Activated CD4-positive, CD25-positive, alpha-beta regulatory T cell (primary cell): Measurements from ENCODE around the gene COPS9.

ENCODE experiments used
- DNase-seq, 4 experiments: peaks; one replicate each; lab custom pipeline; 2025; lab: John Stamatoyannopoulos, UW

The COPS9 gene

GRCh38 chr2:240147911-240148587, 11.9 kb upstream of the COPS9 start:
- no peak for DNase-seq

GRCh38 chr2:240147382-240147781, 11.3 kb upstream of the COPS9 start:
- no peak for DNase-seq

DNA sequence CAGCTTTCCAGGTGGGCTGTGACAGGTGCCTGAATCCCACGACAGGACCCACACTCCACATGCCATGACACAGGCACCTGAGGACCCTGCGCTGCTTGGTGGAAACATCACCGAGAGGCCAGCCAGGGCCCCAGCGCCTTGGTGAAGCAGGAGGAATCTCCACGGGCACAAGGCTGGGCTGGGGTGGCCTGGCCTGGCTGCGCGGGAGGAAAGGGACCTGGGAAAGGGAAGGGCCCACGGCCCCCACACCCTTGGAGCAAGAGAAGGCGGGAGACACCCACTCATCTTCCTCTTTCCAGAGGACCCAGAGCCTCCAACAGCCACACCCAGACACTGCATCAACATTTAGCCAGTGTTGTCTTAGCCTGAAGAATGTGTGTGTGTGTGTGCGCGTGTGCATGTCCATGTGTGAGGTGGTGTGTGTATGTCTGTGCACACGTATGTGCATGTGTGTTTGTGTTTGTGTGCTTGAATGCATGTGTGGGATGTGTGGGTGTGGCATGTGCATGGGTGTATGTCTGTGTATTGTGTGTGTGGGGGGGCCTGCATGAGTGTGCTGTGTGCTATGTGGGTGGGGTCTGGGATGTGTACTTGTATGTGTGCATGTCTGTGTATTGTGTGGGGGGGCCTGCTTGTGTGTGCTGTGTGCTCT, 10.6 kb upstream of the COPS9 start:
- no peak for DNase-seq

DNA sequence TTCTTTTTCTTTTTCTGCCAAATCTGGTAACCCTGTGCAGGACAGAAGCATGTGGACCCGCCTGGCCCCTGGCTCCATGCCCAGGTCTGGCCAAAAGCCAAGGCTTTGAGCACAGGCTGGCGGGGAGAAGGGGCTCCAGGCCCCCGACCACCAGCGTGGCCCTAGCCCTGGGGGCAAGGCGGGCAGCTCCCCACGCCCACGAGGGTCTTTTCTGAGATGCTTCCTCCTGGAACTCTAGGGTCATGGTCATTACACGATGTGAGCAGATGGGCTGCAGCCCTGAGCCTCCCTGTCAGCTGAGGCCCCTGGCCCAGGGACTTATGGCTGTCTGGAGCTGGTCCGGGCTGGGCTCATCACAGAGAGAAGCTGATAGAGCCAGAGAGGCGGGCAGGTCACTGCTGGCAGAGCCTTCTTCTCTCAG, 10.0 kb upstream of the COPS9 start:
- DNase-seq = no peak

DNA sequence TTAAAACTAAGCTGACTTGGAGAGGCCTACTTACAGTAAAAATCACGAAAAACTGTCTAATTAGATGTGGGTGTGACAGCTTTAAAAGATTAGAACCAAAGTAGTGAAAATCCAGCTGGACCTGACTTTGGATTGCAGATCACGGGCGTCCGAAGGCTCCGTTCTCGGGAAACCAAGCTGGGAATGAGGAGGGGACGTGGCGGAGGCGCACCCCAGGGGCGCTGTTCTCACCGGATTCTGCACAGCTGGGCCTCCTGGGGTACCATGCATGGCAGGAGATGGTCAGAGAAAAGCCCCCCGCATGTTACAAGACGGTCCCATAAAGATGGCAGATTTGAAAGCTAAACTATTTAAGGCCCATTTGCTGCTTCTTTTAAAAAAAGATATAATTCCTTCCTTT, 9.4 kb upstream of the COPS9 start:
- DNase-seq = no peak

- no peak for DNase-seq
Observed at GRCh38 chr2:240144649-240145261, 8.7 kb upstream of the COPS9 start.

DNA sequence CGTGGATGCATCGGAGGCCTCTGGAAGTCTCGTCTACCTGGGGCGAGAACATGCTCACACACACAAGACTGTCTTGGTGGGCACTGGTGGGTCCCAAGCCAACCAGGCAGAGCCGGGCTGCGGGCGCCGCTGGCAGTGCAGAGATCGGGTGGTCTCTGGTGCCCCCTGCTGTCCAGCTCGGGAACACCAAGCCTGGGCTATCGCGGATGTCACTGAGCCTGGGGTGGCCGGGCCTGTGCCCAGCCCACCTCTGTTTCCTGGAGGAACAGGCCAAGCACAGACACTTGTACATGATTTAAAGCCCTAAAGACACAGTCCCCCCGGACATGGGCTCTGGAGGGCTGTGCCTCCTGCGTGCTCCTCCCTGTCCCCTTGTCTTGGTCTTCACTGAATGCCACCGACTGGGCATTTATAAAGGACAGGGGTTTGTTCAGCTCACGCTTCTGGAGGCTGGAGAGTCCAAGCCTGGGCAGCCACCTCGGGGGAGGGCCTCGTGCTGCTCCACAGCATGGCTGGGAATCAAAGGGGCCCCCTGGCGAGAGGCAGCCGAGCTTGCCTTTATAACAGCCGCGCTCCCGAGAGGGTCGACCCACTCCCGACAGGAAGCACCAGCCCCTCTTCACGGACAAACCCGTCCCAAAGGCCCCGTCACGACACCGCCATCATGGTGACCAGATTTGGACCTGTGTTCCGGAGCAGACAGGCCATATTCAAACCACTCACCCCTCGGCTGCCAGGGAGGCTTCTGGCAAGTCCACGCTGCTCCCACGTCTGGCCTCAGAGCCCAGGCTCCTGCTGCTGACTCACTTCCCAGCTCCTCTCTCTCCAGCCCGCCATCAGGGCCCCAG, 7.9 kb upstream of the COPS9 start:
- peak; percentile 63 to 89 (median 74) for DNase-seq

GRCh38 chr2:240143276-240143675, 7.2 kb upstream of the COPS9 start:
- DNase-seq = no peak

DNA sequence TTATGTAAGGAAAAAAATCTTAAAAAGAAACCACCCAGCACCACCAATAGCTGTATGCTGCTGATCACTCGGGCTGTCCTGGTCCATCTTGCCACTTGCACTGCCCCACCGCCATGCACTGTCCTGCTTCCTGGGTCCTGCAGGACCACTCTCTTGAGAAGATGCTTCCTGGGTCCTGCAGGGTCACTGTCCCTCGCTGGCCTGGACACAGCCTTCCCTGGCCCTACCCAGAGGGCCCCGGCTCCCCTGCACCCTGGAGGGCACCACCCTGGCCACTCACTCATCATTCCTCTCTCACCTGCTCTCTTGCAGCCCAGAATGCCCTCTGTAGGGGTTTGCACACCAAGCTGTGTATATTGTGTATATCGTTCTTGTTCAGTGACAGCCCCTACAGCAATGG, 6.8 kb upstream of the COPS9 start:
- no peak for DNase-seq

DNA sequence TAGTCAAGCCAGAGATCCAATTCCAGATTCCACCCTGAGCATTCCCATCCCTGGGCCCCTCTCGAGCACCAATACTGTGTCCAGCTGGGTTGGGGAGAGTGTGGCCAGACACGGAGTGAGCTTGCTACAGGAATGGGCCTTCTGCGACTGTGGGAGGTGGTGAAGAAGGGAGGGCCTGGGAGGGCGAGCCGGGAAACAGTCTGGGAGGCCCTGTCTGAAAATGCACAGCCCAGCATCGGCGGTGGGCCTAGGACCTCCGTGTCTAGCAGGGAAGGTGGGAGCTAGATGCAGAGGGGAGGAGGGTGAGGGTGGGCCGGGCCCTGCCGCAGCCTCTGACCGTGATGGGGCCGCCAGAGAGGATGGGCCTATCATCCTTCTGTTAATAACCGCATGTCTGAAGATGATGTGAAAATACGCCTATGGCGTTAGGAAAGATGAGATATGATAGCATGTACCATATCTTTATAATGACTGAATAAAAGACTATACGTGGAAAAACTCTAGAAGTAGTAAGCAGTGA, 6.2 kb upstream of the COPS9 start:
- DNase-seq = no peak

- no peak for DNase-seq
Observed at GRCh38 chr2:240141736-240142135, 5.6 kb upstream of the COPS9 start.

DNA sequence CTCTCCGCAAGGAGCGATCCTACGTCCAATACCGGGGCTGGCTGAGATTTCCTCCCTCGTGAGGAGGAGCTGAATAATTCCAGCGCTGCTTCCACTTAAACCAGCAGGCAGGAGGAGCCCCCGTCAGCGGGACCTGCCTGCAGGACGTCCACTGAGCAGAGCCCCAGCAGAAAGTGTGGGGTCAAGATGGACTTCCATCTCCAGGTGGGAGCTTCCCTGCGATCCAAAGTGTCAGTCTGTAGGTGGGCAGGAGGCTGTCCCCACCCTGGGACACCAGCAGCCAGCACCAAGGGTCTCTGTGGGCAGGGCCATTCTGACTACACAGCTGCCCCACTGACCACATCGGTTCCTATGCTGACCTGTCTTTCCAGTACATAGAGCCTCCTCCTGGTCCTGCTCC, 4.8 kb upstream of the COPS9 start:
- DNase-seq = no peak

- no peak for DNase-seq
Observed at GRCh38 chr2:240140511-240140910, 4.4 kb upstream of the COPS9 start, which contains the start of gene OTOS. Gene OTOS (minus strand): TSS chr2:240140658. CDS start chr2:240140326, 332 bp downstream.

DNA sequence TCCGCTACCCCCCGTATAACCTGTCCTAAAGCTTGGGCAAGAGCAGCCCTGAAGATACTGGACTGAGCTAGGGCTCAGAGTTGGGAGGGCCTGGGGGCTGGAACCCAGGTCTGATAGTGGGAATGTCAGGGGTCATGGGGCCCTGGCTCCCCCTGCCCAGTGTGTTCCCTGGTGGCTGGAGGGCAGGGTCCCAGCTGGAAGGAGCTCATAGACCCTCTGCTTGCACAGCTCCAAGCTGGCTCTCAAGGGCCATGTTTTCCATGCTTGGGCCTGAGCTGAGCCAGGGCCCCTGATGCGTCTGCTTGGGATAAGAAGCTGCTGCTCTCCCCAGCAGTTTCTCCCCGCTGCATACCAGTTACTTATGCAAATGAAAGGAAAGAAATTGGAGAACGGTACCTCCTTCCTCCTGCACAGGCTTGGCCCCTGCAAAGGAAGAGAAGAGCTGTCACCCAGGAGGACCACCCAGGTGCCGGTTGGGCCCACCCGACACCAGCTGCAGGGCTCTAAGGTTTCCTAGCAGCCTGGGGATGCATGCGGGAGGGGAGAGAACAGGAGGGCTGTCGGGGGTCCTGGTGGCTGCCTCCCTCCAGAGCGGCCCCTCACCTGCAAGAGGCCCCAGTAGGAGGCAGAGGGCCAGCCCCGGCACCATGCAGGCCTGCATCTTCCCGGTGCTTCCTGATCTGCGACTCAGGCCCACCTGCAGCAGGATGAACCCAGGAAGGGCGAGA, 3.7 kb upstream of the COPS9 start:
- no peak for DNase-seq

- no peak for DNase-seq
Observed at GRCh38 chr2:240139011-240139441, 2.9 kb upstream of the COPS9 start.

DNA sequence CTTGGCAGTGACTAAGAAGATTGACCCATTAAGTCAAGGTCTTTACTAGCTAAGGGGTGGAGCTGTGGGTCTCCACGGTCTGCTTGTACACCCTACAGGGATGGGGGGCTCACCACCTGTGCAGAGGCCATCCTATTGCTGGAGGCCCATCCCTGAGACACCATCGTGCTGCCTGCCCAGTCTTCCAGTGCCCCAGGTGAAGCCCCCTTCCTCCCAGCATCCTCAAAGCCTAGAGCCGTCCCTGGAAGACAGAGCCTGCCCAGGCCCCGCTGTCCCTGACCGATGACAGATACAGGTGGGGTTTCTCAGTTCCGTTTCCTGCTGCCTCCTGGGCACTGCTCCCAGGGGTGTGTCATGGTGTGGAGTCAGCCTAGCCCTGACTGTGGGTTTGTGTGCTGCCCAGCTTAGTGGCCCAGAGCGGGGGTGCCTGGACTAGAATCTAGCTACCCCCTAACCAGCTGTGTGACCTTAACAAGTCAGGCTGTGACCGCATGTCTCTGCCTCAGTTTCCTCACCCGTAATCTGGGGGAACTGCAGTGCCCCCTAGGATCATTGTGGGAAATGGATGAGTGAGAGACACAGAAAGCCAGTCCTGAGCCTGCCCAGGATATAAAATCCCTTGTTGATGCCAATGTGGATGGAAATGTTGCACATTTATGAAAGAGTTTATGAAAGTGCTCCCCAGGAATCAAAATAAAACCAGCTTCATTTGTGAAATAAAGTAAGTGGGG, 2.3 kb upstream of the COPS9 start:
- no peak for DNase-seq

- DNase-seq = no peak
Observed at GRCh38 chr2:240137596-240138253, 1.6 kb upstream of the COPS9 start.

DNA sequence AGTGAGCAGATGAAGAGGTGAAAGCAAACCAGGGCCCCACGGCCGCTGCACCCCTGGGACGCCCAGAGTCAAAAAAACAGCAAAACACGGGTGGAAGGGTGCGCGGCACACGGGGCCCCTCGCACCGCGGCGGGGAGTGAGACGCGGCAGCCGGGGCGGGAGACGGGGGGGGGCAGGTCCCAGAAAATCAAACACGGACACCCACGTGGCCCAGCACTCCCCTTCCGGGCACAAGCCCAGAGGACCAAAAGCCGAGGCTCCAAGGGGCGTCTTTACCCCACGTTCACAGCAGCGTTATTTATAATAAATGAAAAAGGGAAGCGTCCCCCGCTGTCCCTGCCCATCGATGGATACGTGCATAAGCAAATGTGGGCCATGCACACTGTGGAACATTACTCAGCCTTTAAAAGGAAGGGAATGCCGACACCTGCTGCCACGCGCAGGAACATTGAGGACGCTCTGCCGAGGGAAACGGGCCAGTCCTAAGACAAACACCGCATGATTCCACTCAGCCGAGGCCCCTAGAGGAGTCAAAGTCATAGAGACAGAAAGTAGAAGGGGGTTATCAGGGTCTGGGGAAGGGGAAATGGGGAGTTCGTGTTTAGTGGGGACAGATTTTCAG, 677 bp upstream of the COPS9 start:
- DNase-seq = no peak

- DNase-seq = no peak
Observed at GRCh38 chr2:240135706-240136012, 446 bp downstream of the COPS9 start.

GRCh38 chr2:240134956-240135520, 1.1 kb downstream of the COPS9 start:
- no peak for DNase-seq
